WTC11 (cell line): ENCODE measurements around the gene FGF12.

ENCODE experiments used
- IRF2 ChIP-seq: sonication (generic); formaldehyde crosslinking; IDR thresholded peaks from 2 replicates; pipeline ENCODE4 v1.8.0; 2022; ENCODE audit warnings: low read depth, missing genetic modification reagents, borderline replicate concordance
- NR1H2 ChIP-seq: sonication (generic); formaldehyde crosslinking; IDR thresholded peaks from 2 replicates; pipeline ENCODE4 v1.9.0; 2021; ENCODE audit warnings: mild to moderate bottlenecking, moderate library complexity, missing genetic modification reagents
- NR2C2 ChIP-seq: sonication (generic); formaldehyde crosslinking; IDR thresholded peaks from 2 replicates; pipeline ENCODE4 v1.8.0; 2022; ENCODE audit warnings: mild to moderate bottlenecking, missing genetic modification reagents
- SMAD3 ChIP-seq: sonication (generic); formaldehyde crosslinking; IDR thresholded peaks from 2 replicates; pipeline ENCODE4 v1.8.0; 2022; ENCODE audit warnings: missing genetic modification reagents, mild to moderate bottlenecking, borderline replicate concordance
- ZNF416 ChIP-seq: fragments of 250-450 bp; sonication (Bioruptor Pico); IDR thresholded peaks from 2 replicates; pipeline ENCODE4 v1.9.0; 2021; ENCODE audit warnings: mild to moderate bottlenecking, inconsistent platforms
- TF ChIP-seq, protein P1 (sequence below): fragments of 200-600 bp; IDR thresholded peaks from 2 replicates; pipeline ENCODE4 v1.8.0; 2022; ENCODE audit warnings: antibody characterized with exemption

DNA sequence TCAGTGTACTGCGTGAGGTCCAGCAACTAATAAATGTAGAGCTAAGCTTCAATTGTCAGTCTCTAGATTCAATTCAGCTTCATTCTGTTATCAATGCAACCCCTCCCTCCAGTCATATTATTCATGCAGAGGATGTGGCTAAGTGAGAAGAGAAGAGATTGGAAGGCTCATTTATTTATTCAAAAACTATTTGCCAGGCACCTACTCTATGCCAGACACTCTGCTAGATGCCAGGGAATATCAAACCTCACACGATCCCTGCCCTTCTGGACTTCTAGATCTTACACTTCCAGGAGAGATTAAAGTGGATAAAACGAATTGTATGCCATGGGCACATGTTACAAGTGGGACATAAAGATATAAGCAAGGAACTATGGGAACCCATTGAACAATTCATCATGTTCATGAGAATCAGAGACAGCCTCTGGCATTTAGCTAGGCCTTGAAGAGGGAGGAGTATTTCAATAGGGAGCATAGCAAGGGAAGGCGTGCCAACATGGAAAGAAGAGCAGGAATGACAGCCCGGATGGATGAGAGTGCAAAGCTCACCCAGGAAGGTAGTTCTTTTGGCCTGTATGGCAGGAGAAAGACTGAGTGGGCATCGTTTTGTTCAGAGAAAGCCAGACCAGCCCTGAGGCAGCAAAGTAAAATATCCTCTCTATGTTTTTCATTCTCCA is 75.4 kb downstream of the FGF12 start:
- TF ChIP-seq, protein P1, sequence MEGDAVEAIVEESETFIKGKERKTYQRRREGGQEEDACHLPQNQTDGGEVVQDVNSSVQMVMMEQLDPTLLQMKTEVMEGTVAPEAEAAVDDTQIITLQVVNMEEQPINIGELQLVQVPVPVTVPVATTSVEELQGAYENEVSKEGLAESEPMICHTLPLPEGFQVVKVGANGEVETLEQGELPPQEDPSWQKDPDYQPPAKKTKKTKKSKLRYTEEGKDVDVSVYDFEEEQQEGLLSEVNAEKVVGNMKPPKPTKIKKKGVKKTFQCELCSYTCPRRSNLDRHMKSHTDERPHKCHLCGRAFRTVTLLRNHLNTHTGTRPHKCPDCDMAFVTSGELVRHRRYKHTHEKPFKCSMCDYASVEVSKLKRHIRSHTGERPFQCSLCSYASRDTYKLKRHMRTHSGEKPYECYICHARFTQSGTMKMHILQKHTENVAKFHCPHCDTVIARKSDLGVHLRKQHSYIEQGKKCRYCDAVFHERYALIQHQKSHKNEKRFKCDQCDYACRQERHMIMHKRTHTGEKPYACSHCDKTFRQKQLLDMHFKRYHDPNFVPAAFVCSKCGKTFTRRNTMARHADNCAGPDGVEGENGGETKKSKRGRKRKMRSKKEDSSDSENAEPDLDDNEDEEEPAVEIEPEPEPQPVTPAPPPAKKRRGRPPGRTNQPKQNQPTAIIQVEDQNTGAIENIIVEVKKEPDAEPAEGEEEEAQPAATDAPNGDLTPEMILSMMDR: no peak
- TF ChIP-seq SMAD3 (no peak), NR1H2 (CRISPR knock-in tag) (no peak), IRF2 (CRISPR knock-in tag) (no peak), ZNF416 (CRISPR knock-in tag) (no peak), NR2C2 (CRISPR knock-in tag) (no peak)
